ENCODE results near the gene TLE6.
"Not testable (repeated sequence)": the region's sequence is repeated elsewhere in the genome, so short reads cannot be mapped to it uniquely, and the experiment has no call there.

The TLE6 gene

GRCh38 chr19:2977001-2977745 is at the start of gene TLE6:
Gene TLE6, plus strand, starts transcription at chr19:2977564. Its CDS starts 670 bp downstream, at chr19:2978234.
- POLR2A ChIA-PET (ENCODE audit: low non-redundant PET), result interaction anchor here (0.6 to 1.0 kb wide), 2 partner anchors 57 to 207 kb away, joined by 3 read pairs; no protein-coding TSS in a partner anchor
- peak within 1 kb of the TSS; percentile 67 for H3K27ac ChIP-seq
- CTCF ChIA-PET, result no interaction called here
- peak; percentile 99 for DNase-seq (ENCODE audit: low spot score)
- TF ChIP-seq CTCF (conservative IDR thresholded peaks at IDR 0.05; ENCODE audit: low read depth), result no peak

- ChIA-PET CTCF (no interaction called here), POLR2A (ENCODE audit: low non-redundant PET) (no interaction called here)
- H3K27ac ChIP-seq, result no peak overlapping the region
- DNase-seq (ENCODE audit: low spot score), result no peak
- no peak for TF ChIP-seq CTCF (conservative IDR thresholded peaks at IDR 0.05; ENCODE audit: low read depth)
These were observed 43.9 kb upstream of the TLE6 start for GRCh38 chr19:2933490-2933910.

- POLR2A ChIA-PET (ENCODE audit: low non-redundant PET); CTCF ChIA-PET; H3K27ac ChIP-seq; DNase-seq (ENCODE audit: low spot score): not testable (repeated sequence)
These were observed 41.5 kb upstream of the TLE6 start for GRCh38 chr19:2935863-2936262.

GRCh38 chr19:2942928-2943640 is 34.3 kb upstream of the TLE6 start:
- ChIA-PET CTCF (no interaction called here), POLR2A (ENCODE audit: low non-redundant PET) (no interaction called here)
- DNase-seq (ENCODE audit: low spot score), result no peak
- TF ChIP-seq CTCF (conservative IDR thresholded peaks at IDR 0.05; ENCODE audit: low read depth), result no peak
- peak overlapping the region; percentile 17 for H3K27ac ChIP-seq

- peak overlapping the region; percentile 80 for H3K27ac ChIP-seq
- POLR2A ChIA-PET (ENCODE audit: low non-redundant PET), result interaction anchor here (0.7 kb wide), 1 partner anchor 43 kb away, joined by 3 read pairs; the partner anchor contains the start of gene ZNF57
- TF ChIP-seq CTCF (conservative IDR thresholded peaks at IDR 0.05; ENCODE audit: low read depth), result no peak
- DNase-seq (ENCODE audit: low spot score), result no peak
- CTCF ChIA-PET, result interaction anchor here (0.6 kb wide), 1 partner anchor 296 kb away, joined by 7 read pairs; no protein-coding TSS in a partner anchor
These were observed 33.0 kb upstream of the TLE6 start for GRCh38 chr19:2944403-2944774.

- DNase-seq (ENCODE audit: low spot score), result peak; percentile 100
- TF ChIP-seq CTCF (conservative IDR thresholded peaks at IDR 0.05; ENCODE audit: low read depth), result no peak
- ChIA-PET POLR2A (ENCODE audit: low non-redundant PET) (interaction anchor here (0.7 kb wide), 1 partner anchor 44 kb away, joined by 3 read pairs; the partner anchor contains the start of gene ZNF57), CTCF (interaction anchor here (0.6 kb wide), 1 partner anchor 296 kb away, joined by 7 read pairs; no protein-coding TSS in a partner anchor)
- peak within 1 kb of the TSS; percentile 80 for H3K27ac ChIP-seq
These were observed 32.4 kb upstream of the TLE6 start, which contains the start of gene ZNF77 for GRCh38 chr19:2944775-2945574. Gene ZNF77, minus strand, starts transcription at chr19:2944971. Its CDS starts 131 bp downstream, at chr19:2944840.

All from RWPE1 (cell line).